ENCODE results near the gene PTP4A1. TPM values are rescaled to one million over a fixed set of nuclear protein-coding genes. Genes with fewer than 3 reads are reported as not detected.

The PTP4A1 gene
- total and polyA plus RNA-seq, 2 of the 13 experiments (the other 11 are each of a cell fraction or from before 2014, with no cell fraction given), result 141 to 376 TPM

DNA sequence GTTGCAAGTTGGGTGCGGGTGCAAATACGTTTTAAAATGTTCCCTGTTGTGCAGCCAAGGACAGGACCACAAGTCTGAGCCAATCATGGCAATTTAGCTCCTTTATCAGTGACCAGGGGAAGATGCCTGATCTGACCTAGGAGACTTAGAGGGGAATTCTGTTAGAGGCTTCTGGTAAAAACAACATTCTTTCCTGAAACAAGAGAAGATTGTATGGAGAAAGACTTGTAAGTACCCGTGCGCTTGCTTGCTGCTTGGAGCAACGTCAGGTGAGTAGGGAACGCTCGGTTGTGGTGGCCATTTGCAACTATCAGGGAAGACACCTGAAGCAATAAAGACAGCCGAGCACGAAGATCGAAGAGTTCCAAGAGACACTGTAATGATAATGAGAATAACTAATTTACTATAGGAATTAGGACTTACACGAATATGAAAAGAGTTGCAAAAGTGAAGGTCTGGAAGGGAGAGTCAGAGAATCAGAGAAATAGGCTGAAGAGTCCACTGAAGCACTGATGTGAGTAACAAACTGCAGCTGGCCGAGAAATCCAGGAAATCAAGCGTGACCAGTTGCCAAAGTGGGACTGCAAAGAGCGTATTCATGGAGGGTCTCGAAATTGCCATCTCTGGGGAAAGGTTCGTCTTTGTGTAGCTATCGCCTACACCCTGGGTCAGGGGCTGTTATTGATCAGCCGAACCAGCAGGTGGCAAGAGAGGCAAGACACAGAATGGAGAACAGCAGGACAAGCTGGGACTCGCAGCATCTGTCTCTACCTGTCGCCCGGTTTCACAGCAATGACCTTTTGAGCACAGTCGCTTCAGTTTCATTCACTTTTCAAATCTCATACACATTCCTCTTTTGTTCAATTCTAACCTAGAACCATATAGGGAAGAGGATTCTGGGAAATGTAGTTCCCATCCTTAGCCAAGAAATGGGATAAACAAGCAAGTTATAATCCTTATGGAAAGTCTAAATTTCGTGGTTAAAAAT, 26.1 kb downstream of the PTP4A1 start (continued):
- no peak for TF ChIP-seq ZFAT (CRISPR knock-in tag; conservative IDR thresholded peaks at IDR 0.05)
- TF ChIP-seq ZNF569 (CRISPR knock-in tag; IDR thresholded peaks at IDR 0.05; ENCODE audit: borderline replicate concordance), result no peak; the same call in 1 of the 2 replicates
- no peak for TF ChIP-seq RFX1 (IDR thresholded peaks at IDR 0.05)
- TF ChIP-seq, protein P1, sequence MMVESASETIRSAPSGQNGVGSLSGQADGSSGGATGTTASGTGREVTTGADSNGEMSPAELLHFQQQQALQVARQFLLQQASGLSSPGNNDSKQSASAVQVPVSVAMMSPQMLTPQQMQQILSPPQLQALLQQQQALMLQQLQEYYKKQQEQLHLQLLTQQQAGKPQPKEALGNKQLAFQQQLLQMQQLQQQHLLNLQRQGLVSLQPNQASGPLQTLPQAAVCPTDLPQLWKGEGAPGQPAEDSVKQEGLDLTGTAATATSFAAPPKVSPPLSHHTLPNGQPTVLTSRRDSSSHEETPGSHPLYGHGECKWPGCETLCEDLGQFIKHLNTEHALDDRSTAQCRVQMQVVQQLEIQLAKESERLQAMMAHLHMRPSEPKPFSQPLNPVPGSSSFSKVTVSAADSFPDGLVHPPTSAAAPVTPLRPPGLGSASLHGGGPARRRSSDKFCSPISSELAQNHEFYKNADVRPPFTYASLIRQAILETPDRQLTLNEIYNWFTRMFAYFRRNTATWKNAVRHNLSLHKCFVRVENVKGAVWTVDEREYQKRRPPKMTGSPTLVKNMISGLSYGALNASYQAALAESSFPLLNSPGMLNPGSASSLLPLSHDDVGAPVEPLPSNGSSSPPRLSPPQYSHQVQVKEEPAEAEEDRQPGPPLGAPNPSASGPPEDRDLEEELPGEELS (CRISPR knock-in tag; IDR thresholded peaks at IDR 0.05), result peak; percentile 71; the same call in 1 of the 2 replicates
- no peak for TF ChIP-seq ZC3H4 (CRISPR knock-in tag; IDR thresholded peaks at IDR 0.05; ENCODE audit: borderline replicate concordance)
- peak; percentile 34; the same call in 1 of the 2 replicates for TF ChIP-seq ZNF670 (CRISPR knock-in tag; IDR thresholded peaks at IDR 0.05; ENCODE audit: borderline replicate concordance)
- no peak for TF ChIP-seq ZNF343 (CRISPR knock-in tag; IDR thresholded peaks at IDR 0.05)
- no peak for TF ChIP-seq JUN (CRISPR knock-in tag; IDR thresholded peaks at IDR 0.05)
- TF ChIP-seq, protein P2, sequence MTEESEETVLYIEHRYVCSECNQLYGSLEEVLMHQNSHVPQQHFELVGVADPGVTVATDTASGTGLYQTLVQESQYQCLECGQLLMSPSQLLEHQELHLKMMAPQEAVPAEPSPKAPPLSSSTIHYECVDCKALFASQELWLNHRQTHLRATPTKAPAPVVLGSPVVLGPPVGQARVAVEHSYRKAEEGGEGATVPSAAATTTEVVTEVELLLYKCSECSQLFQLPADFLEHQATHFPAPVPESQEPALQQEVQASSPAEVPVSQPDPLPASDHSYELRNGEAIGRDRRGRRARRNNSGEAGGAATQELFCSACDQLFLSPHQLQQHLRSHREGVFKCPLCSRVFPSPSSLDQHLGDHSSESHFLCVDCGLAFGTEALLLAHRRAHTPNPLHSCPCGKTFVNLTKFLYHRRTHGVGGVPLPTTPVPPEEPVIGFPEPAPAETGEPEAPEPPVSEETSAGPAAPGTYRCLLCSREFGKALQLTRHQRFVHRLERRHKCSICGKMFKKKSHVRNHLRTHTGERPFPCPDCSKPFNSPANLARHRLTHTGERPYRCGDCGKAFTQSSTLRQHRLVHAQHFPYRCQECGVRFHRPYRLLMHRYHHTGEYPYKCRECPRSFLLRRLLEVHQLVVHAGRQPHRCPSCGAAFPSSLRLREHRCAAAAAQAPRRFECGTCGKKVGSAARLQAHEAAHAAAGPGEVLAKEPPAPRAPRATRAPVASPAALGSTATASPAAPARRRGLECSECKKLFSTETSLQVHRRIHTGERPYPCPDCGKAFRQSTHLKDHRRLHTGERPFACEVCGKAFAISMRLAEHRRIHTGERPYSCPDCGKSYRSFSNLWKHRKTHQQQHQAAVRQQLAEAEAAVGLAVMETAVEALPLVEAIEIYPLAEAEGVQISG (CRISPR knock-in tag; IDR thresholded peaks at IDR 0.05), result peak; percentile 100
- TF ChIP-seq ZNF558 (CRISPR knock-in tag; IDR thresholded peaks at IDR 0.05; ENCODE audit: borderline replicate concordance), result no peak; the same call in 1 of the 2 replicates
- no peak for TF ChIP-seq TBX3 (IDR thresholded peaks at IDR 0.05; ENCODE audit: borderline replicate concordance)
- TF ChIP-seq, protein P3, sequence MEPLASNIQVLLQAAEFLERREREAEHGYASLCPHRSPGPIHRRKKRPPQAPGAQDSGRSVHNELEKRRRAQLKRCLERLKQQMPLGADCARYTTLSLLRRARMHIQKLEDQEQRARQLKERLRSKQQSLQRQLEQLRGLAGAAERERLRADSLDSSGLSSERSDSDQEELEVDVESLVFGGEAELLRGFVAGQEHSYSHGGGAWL (CRISPR knock-in tag; IDR thresholded peaks at IDR 0.05), result no peak; the same call in 1 of the 2 replicates
- no peak for TF ChIP-seq KLF11 (CRISPR knock-in tag; IDR thresholded peaks at IDR 0.05)
- TF ChIP-seq ZNF20 (CRISPR knock-in tag; IDR thresholded peaks at IDR 0.05), result no peak
- TF ChIP-seq DNMT3B (CRISPR knock-in tag; conservative IDR thresholded peaks at IDR 0.05), result no peak
- TF ChIP-seq ZZZ3 (CRISPR knock-in tag; IDR thresholded peaks at IDR 0.05; ENCODE audit: borderline replicate concordance), result no peak
- no peak; the same call in 1 of the 2 replicates for TF ChIP-seq JUNB (CRISPR knock-in tag; IDR thresholded peaks at IDR 0.05; ENCODE audit: borderline replicate concordance)
- TF ChIP-seq ELF3 (CRISPR knock-in tag; IDR thresholded peaks at IDR 0.05), result peak; percentile 77
- TF ChIP-seq CEBPG (CRISPR knock-in tag; IDR thresholded peaks at IDR 0.05), result peak; percentile 20; the same call in 1 of the 2 replicates
- TF ChIP-seq, protein P4, sequence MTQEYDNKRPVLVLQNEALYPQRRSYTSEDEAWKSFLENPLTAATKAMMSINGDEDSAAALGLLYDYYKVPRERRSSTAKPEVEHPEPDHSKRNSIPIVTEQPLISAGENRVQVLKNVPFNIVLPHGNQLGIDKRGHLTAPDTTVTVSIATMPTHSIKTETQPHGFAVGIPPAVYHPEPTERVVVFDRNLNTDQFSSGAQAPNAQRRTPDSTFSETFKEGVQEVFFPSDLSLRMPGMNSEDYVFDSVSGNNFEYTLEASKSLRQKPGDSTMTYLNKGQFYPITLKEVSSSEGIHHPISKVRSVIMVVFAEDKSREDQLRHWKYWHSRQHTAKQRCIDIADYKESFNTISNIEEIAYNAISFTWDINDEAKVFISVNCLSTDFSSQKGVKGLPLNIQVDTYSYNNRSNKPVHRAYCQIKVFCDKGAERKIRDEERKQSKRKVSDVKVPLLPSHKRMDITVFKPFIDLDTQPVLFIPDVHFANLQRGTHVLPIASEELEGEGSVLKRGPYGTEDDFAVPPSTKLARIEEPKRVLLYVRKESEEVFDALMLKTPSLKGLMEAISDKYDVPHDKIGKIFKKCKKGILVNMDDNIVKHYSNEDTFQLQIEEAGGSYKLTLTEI (CRISPR knock-in tag; conservative IDR thresholded peaks at IDR 0.05), result no peak
- TF ChIP-seq, protein P5, sequence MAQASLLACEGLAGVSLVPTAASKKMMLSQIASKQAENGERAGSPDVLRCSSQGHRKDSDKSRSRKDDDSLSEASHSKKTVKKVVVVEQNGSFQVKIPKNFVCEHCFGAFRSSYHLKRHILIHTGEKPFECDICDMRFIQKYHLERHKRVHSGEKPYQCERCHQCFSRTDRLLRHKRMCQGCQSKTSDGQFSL (CRISPR knock-in tag; IDR thresholded peaks at IDR 0.05), result no peak
- TF ChIP-seq TCF7L2 (IDR thresholded peaks at IDR 0.05; ENCODE audit: low read depth, low read length), result no peak
- TF ChIP-seq NFE2 (CRISPR knock-in tag; IDR thresholded peaks at IDR 0.05), result no peak
